Measurements from ENCODE around the gene ULK3. TPM values are rescaled to one million over a fixed set of nuclear protein-coding genes. Genes with fewer than 3 reads are reported as not detected.
A peak's percentile ranks its signal among the peaks of the same experiment; 100 is the strongest.

ULK3 gene
- total RNA-seq, 1 donor from 2014 or later = 40.3 TPM

- peaks cover 28% of the 10 kb centered on the region for H3K36me3 ChIP-seq
- intact Hi-C loops (cut with DNase I) = no loop called here
- no peak for DNase-seq
- no peaks in the 10 kb centered on the region for H3K27me3 ChIP-seq (ENCODE audit: low read depth)
- no peaks in the 10 kb centered on the region for H3K9me3 ChIP-seq
- H3K27ac ChIP-seq = no peak overlapping the region
- peaks cover 57% of the 10 kb centered on the region for H3K4me1 ChIP-seq
- TF ChIP-seq CTCF (IDR thresholded peaks at IDR 0.05) = no peak
- H3K4me3 ChIP-seq = no peak overlapping the region
- ATAC-seq = no peak
Observed at GRCh38 chr15:74794970-74795349, 48.0 kb downstream of the ULK3 start.

GRCh38 chr15:74794248-74794969 lies 48.5 kb downstream of the ULK3 start:
- ATAC-seq = no peak
- Histone ChIP-seq H3K27me3 (ENCODE audit: low read depth) (no peaks in the 10 kb centered on the region), H3K27ac (no peak overlapping the region), H3K4me3 (no peak overlapping the region), H3K9me3 (no peaks in the 10 kb centered on the region), H3K36me3 (peaks cover 22% of the 10 kb centered on the region), H3K4me1 (peaks cover 58% of the 10 kb centered on the region)
- no peak for DNase-seq
- no peak for TF ChIP-seq CTCF (IDR thresholded peaks at IDR 0.05)
- intact Hi-C loops (cut with DNase I) = no loop called here

GRCh38 chr15:74793135-74794028 lies 49.6 kb downstream of the ULK3 start:
- DNase-seq (no peak), ATAC-seq (no peak)
- Histone ChIP-seq H3K27me3 (ENCODE audit: low read depth) (no peaks in the 10 kb centered on the region), H3K4me1 (peaks cover 68% of the 10 kb centered on the region), H3K36me3 (peaks cover 13% of the 10 kb centered on the region), H3K4me3 (no peak overlapping the region), H3K27ac (peak overlapping the region; percentile 28), H3K9me3 (no peaks in the 10 kb centered on the region)
- intact Hi-C loops (cut with DNase I) = no loop called here
- TF ChIP-seq CTCF (IDR thresholded peaks at IDR 0.05) = peak; percentile 38

GRCh38 chr15:74792227-74793016 lies 50.5 kb downstream of the ULK3 start:
- intact Hi-C loops (cut with DNase I) = no loop called here
- H3K27me3 ChIP-seq (ENCODE audit: low read depth) = no peaks in the 10 kb centered on the region
- no peak for TF ChIP-seq CTCF (IDR thresholded peaks at IDR 0.05)
- peaks cover 10% of the 10 kb centered on the region for H3K36me3 ChIP-seq
- peak overlapping the region; percentile 28 for H3K27ac ChIP-seq
- H3K4me1 ChIP-seq = peaks cover 77% of the 10 kb centered on the region
- H3K4me3 ChIP-seq = no peak overlapping the region
- ATAC-seq = no peak
- no peak for DNase-seq
- no peaks in the 10 kb centered on the region for H3K9me3 ChIP-seq

GRCh38 chr15:74791667-74792066 lies 51.3 kb downstream of the ULK3 start:
- no peak for ATAC-seq
- intact Hi-C loops (cut with DNase I) = no loop called here
- TF ChIP-seq CTCF (IDR thresholded peaks at IDR 0.05) = no peak
- H3K36me3 ChIP-seq = peaks cover 10% of the 10 kb centered on the region
- no peaks in the 10 kb centered on the region for H3K9me3 ChIP-seq
- no peak overlapping the region for H3K4me3 ChIP-seq
- DNase-seq = no peak
- peaks cover 85% of the 10 kb centered on the region for H3K4me1 ChIP-seq
- H3K27me3 ChIP-seq (ENCODE audit: low read depth) = no peaks in the 10 kb centered on the region
- no peak overlapping the region for H3K27ac ChIP-seq

Data from lower lobe of right lung (tissue), 2 donors.